Stimulated activated CD8-positive, alpha-beta memory T cell treated with anti-CD3 and anti-CD28 coated beads, Interleukin-7, amount 100 ng/mL, for 24 hours (primary cell): ENCODE measurements around the gene TPSD1.
"Not testable (repeated sequence)": the region's sequence is repeated elsewhere in the genome, so short reads cannot be mapped to it uniquely, and the experiment has no call there.

Experiments
- DNase-seq: peaks from one replicate; pipeline ENCODE4 v3.0.0-alpha.2; 2020; ENCODE audit warnings: low read depth

The TPSD1 gene

DNA sequence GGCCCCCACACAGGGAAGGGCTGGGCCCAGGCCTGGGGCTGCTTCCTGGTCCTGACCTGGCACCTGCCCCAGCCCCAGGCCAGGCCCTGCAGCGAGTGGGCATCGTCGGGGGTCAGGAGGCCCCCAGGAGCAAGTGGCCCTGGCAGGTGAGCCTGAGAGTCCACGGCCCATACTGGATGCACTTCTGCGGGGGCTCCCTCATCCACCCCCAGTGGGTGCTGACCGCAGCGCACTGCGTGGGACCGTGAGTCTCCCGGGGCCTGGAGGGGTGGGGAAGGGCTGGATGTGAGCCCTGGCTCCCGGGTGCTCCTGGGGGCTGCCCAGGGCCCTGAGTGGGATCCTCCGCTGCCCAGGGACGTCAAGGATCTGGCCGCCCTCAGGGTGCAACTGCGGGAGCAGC is 14.8 kb upstream of the TPSD1 start:
- not testable (repeated sequence) for DNase-seq

DNA sequence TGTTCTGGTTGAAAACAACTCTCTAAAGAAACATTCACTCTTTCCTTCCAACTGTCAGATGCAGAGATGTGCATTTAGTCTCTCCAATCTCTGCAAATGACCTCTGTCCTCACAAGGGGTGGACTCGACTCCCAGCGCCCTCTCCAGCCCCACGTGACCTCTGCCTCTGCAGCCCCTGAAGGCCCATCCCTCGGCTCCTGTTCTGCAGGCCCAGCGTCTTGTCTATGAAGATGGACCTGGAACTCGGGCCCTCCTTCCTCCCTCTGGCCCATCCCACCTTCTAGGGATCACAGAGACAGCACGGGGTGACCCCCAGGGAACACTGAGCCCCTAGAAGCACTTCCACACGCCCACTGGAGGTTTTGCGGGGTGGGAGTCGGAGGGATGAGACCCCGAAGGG is 12.5 kb upstream of the TPSD1 start:
- DNase-seq, result not testable (repeated sequence)

DNA sequence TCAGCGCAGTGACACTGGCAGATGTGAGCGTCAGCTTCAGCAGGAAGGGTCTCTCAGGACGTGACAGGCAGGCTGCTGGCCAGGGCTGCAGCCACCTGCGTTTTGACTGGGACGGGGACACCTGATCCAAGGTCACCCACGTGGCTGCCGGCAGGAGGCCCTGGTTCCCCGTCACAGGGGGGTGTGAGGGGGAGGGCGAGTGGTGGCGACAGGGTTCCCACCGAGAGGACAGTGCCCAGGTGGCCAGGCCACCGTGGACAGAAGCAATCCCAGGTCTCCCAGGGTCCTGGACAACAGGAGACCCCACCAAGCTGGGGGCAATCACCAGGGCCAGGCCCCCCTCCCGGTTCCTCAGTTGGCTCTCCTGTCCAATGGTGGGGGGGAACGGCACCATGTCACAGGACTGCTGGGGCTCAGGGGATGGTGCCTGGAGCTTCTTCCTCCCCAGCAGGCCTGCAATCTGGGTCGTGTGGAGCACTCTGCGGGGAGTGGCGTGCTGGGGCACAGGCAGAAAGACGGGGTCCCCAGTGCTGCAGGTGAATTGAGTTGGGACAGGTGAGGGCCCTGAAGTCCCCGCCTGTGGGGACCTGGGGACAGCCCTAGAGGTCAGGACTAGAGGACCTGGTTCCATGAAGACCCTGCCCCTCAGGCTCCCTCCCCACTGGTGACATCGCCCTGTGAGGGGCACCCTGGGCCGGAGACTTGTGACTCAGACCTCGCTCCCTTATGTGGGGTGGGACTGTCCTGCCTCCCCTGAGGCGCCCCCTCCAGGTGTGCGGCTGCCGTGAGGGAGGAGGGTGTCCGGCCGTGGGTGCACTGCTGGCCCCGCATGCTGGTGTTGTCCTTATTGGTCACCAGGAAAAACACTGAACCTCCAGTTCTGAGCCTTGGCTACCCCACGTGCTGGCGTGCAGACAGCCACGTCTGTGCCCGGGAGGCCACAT is 11.7 kb upstream of the TPSD1 start:
- DNase-seq, result not testable (repeated sequence)

DNA sequence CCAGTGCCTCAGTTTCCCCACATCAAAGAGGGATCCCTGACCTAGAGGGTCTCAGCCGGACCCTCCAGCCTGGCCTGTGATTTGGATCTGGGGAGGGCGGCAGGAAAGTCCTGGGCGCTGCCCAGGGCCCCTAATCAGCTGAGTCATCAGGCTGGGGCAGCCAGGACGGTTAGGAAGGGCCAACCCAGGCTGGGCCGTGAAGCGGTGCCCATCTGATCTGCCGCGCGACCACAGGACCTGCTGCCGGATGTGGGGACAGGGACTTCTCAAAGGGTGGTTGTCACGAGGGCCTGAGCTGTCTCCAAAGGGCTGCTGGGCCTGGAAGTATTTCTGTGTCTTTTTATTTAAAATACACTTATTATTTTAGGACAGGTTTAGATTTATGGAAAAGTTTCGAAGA is 11.0 kb upstream of the TPSD1 start:
- no peak for DNase-seq

DNA sequence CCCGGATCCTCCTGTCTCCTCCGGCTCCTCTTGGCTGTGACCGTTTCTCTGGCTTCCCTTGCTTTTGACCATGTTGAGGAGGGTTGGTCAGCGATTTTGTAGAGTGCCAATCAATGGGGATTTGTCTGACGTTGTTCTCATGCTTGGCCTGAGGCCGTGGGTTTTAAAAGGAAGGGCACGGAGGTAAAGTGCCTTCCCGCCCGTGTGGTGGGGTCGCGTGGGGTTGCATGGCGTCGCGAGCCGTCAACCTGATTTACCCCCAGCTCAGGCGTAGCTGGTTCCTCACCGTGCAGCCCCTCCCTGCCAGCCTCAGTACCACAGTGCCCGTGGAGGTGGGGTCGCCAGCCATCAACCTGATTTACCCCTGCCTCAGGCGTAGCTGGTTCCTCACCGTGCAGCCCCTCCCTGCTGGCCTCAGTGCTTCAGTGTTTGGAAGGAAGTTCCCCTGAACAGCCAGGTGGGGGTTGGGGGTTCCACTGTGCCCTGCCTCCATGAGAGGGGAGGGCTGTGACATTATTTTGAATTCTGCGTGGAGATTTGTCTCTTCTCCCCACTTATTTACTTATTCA is 10.3 kb upstream of the TPSD1 start:
- DNase-seq, result no peak

DNA sequence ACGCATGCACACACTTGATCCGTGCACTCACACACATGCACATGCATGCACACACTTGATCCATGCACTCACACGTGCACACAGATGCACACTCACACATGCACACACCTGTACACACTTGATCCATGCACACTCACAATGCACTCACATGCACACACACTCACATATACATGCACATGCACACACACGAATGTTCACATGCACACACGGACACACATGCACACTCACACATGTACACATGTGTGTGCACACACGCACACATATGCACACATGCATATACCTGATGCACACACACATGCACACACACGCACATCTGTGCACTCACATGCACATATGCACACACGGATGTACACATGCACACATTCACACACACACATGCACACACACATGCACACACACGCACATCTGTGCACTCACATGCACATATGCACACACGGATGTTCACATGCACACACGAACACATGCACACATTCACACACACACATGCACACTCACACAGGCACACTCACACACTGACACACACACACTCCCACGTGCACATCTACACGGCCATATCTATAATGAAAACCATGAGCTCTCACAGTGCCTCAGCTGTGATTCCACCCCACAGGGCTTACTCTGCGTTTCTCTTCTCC is 7.8 kb upstream of the TPSD1 start:
- DNase-seq, result not testable (repeated sequence)

DNA sequence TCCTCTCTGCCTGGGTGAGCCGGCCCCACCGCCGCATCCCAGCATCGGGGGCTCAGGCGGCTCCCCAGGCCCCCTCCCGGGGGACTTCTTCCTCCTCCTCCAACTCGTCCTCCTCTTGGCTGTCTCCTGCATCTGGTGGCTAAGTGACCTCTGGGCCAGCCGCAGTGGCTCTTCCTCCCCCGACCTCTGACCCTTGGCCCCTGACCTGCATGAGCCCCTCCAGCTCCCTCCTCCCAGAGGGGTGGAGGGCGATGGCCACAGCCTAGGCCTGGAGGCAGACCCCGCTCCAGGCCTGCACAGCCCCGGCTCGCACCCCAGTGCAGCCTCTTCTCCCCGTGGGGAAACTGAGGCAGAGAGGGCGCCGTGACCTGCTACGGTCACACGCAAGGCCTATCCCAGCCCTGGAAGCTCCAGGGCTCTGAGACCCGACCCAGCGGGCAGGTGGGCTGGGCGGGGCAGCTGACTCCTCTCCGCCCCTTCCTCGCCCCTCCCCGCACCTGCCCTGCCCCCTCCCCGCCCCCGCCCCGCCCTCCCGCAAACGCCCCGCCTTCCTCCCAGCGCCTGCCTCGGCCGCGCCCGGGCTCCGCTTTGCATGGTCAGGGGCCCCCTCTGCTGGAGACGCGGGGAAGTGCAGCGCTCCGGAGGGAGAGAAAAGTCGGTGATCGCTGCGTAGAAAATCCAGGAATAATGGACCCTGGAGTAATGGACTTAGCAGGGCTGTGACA is 6.7 kb upstream of the TPSD1 start:
- not testable (repeated sequence) for DNase-seq

DNA sequence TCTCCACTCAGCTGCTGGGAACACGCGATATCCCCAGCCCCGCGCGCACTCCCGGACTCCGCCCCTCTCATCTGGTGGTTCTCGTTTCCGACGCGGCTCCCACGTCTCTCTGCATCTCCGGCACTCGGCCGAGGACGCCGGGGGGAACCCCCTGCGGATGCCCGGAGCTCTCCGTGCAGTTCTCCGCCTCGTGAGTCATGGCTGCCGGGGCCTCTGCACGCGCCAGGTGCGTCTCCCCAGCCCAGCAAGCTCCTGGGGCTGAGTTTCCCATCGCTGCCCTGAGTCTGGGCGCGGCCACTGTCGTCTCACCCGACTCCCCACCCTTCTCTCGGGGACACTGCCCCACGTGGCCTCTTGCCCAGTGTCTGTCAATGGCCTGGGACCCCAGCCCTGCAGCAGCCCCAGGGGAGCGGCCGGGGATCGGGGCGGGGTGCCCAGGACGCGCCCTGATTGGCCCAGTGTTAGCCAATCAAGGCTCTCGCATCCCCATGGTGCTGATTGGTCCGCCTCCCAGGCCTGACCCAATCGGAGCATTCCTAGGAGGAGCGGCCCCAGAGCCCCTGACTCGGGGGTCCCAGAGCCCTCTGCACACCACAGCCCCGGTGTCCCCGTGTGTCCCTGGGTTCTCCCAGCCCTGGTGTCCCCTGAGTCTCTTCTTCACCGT is 2.0 kb upstream of the TPSD1 start:
- not testable (repeated sequence) for DNase-seq

DNA sequence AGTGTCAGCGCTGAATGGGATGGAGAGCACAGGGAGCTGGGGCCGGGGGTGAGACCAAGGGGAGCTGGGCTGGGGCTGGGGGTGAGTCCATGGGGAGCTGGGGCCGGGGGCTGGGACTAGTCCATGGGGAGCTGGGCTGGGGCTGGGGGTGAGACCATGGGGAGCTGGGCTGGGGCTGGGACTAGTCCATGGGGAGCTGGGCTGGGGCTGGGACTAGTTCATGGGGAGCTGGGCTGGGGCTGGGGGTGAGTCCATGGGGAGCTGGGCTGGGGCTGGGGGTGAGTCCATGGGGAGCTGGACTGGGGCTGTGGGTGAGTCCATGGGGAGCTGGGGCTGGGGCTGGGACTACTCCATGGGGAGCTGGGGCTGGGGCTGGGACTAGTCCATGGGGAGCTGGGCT is 1.0 kb upstream of the TPSD1 start:
- DNase-seq, result not testable (repeated sequence)

DNA sequence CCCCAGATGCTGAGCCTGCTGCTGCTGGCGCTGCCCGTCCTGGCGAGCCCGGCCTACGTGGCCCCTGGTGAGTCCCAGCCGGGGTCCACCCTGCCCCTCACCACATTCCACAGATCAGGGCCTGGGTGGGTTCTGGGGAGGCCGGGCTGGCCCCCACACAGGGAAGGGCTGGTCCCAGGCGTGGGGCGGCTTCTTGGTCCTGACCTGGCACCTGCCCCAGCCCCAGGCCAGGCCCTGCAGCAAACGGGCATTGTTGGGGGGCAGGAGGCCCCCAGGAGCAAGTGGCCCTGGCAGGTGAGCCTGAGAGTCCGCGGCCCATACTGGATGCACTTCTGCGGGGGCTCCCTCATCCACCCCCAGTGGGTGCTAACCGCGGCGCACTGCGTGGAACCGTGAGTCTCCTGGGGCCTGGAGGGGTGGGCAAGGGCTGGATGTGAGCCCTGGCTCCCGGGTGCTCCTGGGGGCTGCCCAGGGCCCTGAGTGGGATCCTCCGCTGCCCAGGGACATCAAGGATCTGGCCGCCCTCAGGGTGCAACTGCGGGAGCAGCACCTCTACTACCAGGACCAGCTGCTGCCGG is 516 bp downstream of the TPSD1 start:
- DNase-seq, result not testable (repeated sequence)

DNA sequence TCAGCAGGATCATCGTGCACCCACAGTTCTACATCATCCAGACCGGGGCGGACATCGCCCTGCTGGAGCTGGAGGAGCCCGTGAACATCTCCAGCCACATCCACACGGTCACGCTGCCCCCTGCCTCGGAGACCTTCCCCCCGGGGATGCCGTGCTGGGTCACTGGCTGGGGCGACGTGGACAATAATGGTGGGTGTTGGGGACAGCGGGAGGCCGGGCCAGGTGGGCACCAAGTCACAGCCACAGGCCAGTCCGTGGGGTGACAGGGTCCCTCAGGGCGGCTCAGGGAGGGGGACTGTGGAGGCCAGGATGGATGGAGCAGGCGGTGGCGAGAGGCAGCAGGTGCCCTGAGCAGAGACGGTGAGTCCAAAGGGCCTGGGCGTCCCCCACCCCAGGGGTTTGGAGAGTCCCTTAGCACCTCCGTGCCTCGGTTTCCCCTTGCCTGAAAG is 1.0 kb downstream of the TPSD1 start:
- DNase-seq, result no peak

DNA sequence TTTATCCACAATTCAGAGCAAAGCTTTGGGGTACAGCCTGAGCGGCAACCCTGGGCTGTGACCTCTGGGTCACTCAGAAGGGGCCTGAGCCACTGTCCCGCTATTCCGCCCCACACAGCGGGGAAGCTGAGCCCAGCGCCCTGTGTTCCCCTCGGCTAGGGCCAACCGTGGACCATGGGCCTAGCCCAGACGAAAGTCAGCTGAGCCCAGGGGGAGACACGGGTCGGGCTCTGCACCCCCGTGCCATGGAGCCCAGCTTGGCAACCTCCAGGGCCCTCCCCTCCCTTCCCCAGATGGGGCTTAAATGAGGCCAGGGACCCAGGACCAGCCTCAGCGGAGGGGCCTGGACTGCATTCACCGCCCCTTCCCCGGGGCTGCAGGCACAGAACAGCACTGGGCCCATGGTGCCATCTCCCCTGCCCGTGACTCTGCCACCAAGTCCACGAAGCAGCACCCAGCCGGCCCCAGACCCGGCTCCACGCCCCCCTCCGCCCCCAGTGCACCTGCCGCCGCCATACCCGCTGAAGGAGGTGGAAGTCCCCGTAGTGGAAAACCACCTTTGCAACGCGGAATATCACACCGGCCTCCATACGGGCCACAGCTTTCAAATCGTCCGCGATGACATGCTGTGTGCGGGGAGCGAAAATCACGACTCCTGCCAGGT is 1.8 kb downstream of the TPSD1 start:
- DNase-seq, result no peak

DNA sequence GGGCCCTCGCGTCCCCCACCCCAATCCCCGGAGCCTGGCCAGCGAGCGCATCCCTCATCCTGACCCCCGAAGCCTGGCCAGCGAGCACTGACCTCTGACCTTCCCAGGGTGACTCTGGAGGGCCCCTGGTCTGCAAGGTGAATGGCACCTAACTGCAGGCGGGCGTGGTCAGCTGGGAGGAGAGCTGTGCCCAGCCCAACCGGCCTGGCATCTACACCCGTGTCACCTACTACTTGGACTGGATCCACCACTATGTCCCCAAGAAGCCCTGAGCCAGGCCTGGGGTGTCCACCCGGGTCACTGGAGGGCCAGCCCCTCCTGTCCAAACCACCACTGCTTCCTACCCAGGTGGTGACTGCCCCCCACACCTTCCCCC is 2.3 kb downstream of the TPSD1 start:
- no peak for DNase-seq

DNA sequence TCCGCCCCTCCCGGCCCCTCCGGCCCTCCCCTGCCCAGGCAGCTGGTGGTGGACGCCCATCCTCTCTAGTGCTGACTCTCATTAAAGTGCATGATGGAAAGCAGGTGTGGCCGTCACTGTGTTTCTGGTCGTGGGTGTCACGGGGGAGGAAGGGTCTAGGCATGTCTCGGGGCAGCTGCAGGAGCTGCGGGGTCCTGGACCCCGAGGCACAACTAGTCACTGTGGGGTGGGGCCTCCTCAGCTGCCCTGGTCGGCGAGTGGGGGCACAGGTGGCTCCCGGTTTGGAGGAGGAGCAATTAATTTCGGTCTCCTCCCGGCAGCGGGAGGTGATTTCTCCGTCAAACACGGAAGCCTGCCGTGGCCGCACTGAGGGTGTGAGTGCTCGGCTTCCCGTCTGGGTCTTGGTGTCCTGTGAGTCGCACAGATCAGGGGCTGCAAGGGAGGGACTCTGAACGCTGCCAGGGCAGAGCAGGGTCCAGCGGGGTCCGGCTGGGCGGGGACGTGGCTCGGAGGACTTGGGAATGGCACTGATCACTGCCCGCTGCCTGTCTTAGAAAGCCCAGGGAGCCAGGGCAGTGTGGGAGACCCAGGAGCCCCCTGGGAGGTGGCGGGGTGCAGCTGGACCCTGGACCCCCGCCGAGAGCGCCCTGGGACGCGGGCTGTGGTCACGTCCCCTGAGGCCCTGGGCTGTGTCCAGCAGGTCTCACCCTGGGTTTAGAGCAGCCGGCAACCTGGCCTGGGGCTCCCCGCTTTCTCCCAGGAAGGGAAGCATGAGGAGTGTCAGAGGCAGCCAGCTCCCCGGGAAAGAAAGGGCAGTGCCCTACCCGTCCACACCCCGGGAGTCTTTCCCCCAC is 3.3 kb downstream of the TPSD1 start:
- no peak for DNase-seq

DNA sequence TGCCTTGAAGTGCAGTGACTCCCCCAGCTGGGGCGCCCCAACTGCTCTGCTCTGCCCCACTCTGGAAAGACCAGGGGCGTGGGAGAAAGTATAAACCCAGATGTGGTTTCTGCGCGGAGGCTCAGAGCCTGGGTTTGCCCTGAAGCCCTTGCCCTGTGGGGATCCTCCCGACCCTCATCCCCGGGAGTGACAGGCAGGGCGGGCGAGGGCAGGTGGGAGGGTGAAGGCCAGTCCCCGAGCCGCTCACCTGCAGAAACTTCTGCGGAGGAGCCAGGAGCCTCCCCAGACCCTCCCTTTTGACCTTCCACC is 3.8 kb downstream of the TPSD1 start:
- DNase-seq, result no peak

DNA sequence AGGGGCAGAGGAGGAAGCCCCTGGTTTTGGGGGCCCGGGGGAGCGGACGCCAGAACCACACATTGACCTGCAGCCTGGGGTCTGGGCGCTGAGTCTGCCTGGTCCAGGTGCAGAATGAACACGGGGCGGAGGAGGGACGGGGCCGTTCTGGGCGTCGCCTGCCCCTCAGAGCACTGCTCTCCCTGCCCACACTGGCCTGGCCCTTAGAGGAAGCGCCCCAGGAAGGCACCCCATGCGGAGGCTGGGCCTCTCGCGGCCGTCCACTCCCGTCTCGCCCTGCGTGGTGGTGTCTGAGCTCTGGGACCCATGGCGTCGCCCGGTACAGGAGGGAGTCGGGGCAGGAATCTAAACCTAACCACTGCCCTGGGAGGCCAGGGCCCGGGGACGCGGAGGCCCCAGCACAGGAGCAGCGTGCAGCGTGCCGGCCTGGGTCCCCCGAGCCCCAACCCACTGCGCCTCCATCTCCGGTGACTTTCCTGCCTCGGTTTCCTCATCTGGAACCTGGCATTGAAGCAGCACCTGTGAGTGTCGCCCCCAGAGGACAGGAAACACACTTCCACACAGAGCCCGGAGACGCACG is 4.3 kb downstream of the TPSD1 start:
- DNase-seq, result no peak

DNA sequence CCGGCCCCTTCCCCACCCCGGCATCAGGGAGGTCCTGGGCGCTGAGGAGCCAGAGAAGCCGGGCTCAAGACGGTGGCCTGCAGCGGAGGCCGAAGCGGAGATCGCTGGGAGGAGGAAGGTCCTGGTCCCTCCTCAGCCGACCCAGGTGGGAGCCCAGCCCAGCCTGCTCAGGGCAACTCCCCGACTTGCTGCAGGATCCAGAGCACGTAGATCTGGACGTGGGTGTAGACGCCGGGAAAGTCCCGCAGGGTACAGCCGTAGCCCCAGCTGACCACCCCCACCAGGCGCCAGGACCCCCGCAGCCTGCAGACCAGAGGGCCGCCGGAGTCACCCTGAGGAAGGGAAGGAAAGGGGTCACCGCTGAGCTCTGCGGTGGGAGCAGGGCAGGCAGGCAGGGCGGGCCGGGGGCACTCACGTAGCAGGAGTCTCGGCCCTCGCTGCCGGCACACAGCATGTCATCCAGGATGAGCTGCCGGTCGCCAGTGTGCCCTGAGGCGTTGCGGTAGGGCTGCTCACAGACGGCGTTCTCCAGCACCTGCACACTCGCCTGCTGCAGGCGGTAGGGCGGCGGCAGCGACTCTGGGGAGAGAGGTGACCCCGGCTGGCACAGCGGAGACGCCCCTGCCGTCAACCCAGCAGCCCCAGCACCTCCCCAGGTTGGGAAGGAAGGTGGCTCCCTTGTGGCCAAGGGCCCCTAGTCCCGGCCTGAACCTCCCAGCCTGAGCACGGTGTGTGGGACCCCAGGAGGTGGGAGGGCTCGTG is 5.4 kb downstream of the TPSD1 start:
- no peak for DNase-seq

DNA sequence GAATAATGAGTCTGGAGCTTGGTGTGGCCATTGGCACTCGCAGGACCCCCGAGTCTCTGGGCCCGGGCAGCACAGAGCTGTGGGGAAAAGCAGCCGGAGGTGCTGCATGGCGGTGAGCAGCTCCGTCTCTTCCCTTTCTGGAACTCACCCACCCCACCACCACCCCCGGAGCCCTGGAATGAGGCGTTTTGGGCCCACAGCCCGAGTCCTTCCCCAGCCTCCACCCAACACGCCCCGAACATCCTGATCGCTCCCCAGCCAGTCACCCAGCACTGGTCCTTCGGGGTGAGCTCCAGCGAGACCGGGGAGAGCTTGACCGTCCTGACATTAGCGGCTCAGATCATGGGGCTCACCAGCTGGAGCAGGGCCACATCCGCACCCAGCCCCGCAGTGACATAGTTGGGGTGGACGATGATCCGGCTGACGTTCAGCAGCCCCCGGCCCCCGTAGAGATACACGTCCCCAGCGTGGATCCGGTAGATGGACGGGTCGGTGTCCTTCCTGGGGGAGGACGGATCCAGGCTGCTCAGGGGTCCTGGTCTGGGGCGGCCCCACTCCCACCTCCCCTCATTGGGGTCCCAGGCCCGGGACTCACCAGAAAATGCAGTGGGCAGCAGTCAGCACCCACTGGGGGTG is 6.5 kb downstream of the TPSD1 start:
- DNase-seq, result no peak

DNA sequence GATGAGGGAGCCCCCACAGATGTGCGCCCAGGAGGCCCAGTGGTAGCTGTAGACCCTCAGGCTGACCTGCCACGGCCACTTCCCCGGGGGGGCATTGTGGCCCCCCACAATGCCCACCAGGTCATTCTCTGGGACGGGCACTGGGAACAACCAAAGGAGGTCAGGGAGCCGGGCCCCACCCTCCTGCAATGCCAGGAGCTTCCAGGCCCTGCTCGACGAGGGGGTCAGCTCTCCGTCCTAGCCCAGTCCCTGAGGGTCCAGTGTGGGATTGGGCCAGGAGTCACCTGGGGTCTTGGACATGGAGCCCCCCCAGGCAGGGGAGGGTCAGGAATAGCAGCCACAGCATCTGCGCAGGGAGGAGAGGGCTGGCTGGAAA is 7.0 kb downstream of the TPSD1 start:
- DNase-seq, result no peak
